Measurements from ENCODE around the gene ZFAND3.

Gene ZFAND3

GRCh38 chr6:37827603-37828265, 8.2 kb downstream of the ZFAND3 start:
- no peak for DNase-seq

- DNase-seq, result no peak
Observed at GRCh38 chr6:37830225-37830624, 10.7 kb downstream of the ZFAND3 start.

- DNase-seq, result no peak
Observed at GRCh38 chr6:37831457-37831856, 11.9 kb downstream of the ZFAND3 start.

DNA sequence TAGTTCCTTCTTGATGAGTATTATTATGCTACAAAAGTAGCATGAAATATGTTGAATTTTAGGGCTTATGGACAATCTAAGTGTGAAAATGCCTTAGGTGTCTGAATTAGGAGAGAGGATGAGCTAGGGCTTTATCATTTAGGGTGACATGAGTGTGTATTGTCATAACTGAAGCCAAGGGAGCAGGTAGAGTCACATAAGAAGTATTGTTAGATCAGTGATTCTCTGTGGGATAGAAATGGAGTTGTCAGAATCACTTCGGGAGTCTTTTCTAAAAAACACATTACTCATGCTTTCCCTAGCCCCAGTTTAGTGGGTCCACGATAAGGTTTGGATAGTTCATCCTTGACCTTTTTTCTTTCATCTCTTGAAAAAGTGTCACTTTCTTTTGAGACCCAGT, 16.4 kb downstream of the ZFAND3 start:
- no peak for DNase-seq

- DNase-seq, result no peak
Observed at GRCh38 chr6:37838219-37838921, 18.8 kb downstream of the ZFAND3 start.

DNA sequence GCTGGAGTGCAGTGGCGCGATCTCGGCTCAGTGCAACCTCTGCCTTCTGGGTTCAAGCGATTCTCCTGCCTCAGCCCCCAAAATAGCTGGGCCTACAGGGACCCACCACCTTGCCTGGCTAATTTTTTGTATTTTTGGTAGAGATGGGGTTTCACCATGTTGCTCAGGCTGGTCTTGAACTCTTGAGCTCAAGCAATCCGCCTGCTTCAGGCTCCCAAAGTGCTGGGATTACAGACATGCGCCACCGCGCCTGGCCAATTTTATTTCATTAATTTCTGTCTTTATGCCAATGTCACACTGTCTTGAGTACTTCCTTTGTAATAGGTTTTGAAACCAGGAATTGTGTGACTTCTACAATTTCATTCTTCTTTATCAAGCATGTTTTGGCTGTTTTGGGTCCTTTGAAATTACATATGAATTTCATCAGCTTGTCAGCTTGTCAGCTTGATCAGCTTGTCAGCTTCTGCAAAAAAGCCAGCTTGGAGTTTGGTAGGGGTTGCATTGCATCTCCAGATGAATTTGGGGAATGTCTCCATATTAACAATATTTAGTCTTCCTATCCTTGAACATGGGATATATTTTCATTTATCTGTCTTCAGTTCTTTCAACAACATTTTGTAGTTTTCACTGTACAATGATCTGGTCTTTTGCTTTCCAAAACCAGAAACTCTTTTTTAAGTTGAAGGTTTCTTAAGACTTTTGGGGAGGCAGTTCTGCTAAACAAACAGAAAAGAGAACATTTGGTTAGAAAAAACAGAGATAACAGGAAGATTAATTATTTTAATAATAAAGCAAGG, 20.8 kb downstream of the ZFAND3 start:
- no peak for DNase-seq

DNA sequence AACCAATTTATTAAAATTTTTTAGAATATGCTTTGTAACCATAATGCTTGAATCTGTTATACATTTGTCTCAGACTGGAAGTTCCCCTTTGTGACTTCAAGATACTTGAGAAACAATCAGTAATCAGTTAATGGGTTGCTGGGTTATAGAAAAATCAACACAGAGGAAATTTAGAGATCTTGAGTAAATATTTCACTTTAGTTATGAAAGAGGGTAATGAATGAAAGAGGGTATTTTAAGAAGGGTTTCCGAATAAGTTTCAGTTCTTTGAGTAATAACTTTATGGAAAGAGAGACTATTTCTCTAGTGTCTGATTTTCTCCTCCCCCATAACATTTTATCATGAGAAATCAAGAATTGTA, 21.4 kb downstream of the ZFAND3 start:
- DNase-seq, result no peak

DNA sequence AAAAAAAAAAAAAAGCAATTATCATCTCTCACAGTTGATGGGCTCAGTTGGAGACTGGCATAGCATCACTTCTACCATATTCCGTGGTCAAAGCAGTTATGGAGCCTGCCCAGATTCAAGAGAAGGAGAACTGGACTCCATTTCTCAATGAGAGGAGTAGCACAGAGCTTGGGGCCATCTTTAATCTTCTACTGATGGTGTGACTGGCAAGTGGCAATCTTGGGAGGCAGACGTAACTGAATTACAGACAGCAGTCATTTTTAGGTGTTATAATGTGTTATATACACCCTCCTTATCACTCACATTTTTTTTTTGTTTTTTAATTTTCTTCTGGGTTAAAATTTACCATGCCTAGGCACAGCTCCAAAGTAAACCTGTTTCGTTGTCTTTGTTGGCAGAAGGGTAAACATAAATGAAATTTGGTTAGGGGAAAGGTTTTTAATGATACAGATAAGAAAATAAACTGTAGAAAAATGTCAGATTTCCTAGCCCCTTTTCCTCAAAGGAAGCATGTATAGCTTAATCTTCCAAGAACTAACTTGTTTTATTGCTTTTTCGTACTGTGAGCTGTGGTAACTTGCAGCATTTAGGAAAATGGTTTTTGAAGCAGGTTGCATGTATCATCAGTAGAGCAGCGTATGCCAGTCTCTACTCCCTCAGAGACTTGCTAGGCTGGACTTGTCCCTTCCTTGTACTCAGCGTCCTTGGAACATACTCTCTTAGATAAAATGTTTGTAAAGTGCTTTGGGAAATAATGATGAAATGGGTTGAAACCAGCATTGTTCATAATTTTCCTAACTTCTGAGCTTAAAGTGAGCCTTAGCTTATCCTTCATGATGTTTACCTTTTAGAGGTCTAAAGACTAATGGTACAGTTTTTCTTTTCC, 25.7 kb downstream of the ZFAND3 start:
- DNase-seq, result no peak

GRCh38 chr6:37845930-37846329, 26.4 kb downstream of the ZFAND3 start:
- DNase-seq, result no peak

DNA sequence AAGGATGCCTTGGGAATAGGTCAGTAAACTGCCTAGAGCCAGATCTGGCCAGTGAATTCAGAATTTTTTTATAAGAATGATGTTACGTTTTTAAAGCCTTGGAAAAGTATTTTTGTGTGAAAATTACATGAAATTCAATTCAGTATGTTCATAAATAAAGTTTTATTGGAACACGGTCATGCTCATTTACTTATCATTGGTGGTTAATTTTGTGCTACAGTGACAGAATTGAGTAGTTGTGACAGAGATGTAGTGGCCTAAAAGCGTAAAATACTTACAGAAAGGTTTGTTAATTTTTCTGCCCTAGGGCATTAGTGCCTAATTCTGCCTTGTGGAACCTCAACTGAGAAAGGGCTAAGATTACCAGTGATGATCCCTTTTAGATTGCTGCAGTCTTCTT, 28.2 kb downstream of the ZFAND3 start:
- DNase-seq, result no peak

- DNase-seq, result no peak
Observed at GRCh38 chr6:37848371-37848770, 28.8 kb downstream of the ZFAND3 start.

- DNase-seq, result no peak
Observed at GRCh38 chr6:37850260-37850659, 30.7 kb downstream of the ZFAND3 start.

GRCh38 chr6:37850728-37851285, 31.3 kb downstream of the ZFAND3 start:
- DNase-seq, result no peak

DNA sequence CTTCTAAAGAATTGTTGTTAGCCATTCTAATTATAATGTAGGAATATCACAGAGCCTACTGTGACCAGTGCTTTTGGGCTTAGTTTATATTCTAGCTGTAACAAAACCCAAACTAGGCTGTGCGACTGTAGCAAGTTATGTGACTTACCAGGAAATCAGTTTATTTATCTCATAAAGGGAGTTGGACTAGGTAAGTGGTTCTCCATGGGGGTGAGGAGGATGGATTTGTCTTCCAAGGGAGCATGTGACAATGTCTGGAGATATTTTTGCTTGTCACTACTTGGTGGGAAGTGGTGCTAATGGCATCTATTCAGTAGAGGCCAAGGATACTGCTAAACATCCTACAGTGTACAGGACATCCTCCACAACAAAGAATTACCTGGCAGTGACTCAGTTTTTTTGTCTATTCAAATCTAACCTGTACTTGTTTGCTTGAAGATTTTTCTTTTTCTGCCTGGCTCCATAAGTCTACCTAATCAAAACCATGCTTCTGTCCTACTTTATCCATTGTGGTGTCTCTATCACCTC, 32.5 kb downstream of the ZFAND3 start:
- DNase-seq, result no peak

DNA sequence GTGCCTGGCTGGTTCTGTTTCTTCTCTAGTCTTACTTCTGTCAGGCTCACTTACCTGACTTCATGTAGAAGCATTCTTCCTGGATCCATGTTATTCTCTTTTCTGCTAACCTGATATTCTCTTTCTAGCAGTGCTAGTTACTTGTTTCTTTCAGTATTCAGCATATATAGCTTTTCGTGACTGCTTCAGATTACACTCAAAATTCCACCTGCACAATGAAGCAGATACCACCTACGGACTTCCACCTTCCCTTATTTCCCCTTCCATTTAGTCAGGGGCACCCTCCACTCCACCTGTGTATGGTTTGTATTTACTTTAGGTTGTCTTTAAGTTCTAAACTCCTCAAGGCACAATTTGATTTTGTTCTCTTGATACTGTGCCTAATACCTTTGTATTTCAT, 36.8 kb downstream of the ZFAND3 start:
- no peak for DNase-seq

- no peak for DNase-seq
Observed at GRCh38 chr6:37858363-37858762, 38.8 kb downstream of the ZFAND3 start.

DNA sequence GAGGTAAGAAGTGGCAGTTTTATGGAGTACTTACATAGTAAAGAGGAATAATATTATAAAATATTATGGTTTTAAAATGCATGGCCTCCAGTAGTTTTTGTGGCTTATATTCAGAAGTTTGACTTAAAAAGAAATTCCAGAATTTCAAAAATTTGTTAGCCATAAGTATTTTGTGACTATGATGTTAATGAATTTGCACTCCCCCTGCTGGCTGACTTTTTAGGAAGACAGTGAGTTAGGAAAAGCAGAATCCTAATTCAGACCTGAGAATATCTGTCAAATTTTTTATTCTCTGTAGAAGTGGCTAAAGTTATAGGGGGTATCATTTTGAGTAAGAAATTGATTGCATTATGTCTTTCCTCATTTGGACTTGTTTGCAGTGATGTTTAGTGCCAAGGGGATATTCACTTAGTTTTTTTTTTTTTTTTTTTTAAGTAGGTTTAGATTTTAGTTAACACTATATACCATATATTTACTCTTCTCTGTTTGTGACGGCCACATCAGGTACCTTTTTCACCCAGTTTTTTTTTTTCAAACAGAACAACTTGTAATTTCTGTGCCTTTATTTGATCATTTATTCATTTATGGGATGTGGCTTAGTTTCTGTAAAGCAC, 40.8 kb downstream of the ZFAND3 start:
- no peak for DNase-seq

DNA sequence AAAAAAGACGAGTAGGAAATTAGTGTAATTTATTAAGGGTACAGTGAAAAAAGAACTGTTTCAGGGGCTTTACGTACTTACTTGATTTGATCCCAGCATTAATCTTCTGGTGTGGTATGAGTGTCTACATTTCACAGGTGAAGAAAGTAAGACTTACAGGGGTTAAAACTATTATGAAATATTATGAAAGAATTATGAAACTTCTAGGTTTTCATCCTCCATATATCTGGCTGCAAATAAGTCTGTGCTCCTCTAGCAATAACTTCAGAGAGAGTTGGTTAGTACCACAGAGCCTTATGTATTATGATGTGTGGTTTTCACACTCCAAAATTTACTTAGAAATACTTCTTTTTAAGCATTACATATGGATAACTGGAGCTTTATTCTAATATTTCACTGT, 41.9 kb downstream of the ZFAND3 start:
- DNase-seq, result no peak

DNA sequence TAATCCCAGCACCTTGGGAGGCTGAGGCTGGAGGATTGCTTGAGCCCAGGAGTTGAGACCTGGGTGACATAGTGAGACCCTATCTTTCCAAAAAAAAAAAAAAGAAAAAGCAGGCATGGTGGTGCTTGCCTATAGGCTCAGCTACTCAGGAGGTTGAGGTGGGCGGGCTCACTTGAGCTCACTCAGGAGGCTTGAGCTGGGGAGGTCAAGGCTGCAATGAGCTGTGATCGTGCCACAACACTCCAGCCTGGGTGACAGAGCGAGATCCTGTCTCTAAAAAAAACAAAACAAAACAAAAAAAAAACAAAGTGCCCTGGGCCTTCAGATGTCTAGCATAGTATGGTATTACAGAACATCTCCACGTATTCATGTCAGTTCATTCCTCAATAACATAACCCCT, 42.9 kb downstream of the ZFAND3 start:
- DNase-seq, result no peak

GRCh38 chr6:37862992-37863391, 43.5 kb downstream of the ZFAND3 start:
- DNase-seq, result no peak

DNA sequence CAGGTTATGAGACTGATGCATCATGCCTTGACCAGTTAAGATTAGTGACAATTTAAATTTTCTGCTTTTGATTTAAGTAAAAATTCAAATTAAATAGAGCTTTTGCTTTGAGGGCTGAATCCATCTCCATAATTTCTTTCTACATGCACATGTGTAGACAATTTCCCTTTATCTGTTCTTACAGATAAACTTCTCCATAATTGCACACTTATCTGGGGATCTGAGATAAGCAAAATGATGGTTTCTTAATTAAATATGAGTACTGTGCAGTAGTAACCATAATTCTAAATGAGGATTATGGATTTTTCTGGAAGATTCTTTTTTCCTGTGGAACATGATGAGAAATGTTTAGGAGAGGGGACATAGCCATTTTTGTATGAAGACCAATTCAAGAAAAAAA, 44.7 kb downstream of the ZFAND3 start:
- no peak for DNase-seq

DNA sequence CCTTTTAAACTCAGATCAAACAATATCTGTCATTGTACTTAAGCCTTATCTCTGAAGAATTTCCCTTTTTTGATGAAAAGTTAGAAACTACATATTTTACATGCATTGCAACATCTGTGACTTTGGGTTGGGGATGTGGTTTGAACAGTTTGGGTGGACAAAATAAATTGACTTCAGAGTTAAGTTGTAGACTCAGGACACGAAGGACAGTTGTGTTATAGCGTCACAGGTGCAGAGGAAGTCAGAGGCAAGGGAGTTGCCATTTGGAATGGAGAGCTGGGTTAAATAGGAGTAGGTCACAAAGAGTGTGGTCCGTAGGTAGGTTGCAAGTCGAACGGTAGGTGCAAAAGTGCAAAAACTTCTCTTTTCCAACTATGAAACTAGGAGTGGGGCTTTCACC, 46.0 kb downstream of the ZFAND3 start:
- DNase-seq, result no peak

Data from stimulated activated naive CD4-positive, alpha-beta T cell treated with Interleukin-2 at 50 U/mL for 16 hours (primary cell).